CD14-positive monocyte (primary cell): Measurements from ENCODE around the gene RETREG1. TPM values are rescaled to one million over a fixed set of nuclear protein-coding genes. Genes with fewer than 3 reads are reported as not detected.

Experiments
- DNase-seq, 3 donors: peaks; one replicate each; pipeline ENCODE4 v3.0.0-alpha.2; 2011 to 2022
- H2AFZ ChIP-seq: 2 replicates; pipeline ENCODE4 v1.6.0; 2012; ENCODE audit warnings: mild to moderate bottlenecking, low read depth, low read length, inconsistent platforms; ENCODE audit not compliant: insufficient read depth, poor library complexity, severe bottlenecking
- H3K27ac ChIP-seq, 2 donors: 1 replicate in 1 of 2; 2 replicates in 1 of 2; pipeline ENCODE4 v1.5.1; 2012 to 2013; ENCODE audit warnings: low read length in 2 of 2, control low read depth in 1 of 2, inconsistent platforms in 1 of 2, low read depth in 1 of 2, mild to moderate bottlenecking in 1 of 2
- H3K27me3 ChIP-seq, 2 donors: one replicate each; pipeline versions ENCODE4 v1.6.0 to v1.6.1; 2011 to 2013; ENCODE audit warnings: low read length in 2 of 2; ENCODE audit not compliant: control insufficient read depth in 2 of 2, insufficient read depth in 2 of 2
- H3K36me3 ChIP-seq, 2 donors: replicated peaks in 1 of 2; 1 replicate in 1 of 2; 2 replicates in 1 of 2; pipeline versions ENCODE4 v1.5.1 to v1.6.1; 2012 to 2013; ENCODE audit warnings: low read length in 2 of 2, control low read depth in 1 of 2, inconsistent platforms in 1 of 2, mild to moderate bottlenecking in 1 of 2; ENCODE audit not compliant: insufficient read depth in 2 of 2, control insufficient read depth in 1 of 2
- H3K4me1 ChIP-seq, 2 donors: 1 replicate in 1 of 2; 2 replicates in 1 of 2; pipeline versions ENCODE4 v1.5.1 to v1.6.1; 2012 to 2013; ENCODE audit warnings: low read length in 2 of 2, control low read depth in 1 of 2, inconsistent platforms in 1 of 2, mild to moderate bottlenecking in 1 of 2, moderate library complexity in 1 of 2; ENCODE audit not compliant: insufficient read depth in 2 of 2, control insufficient read depth in 1 of 2
- H3K4me2 ChIP-seq: replicated peaks from 2 replicates; pipeline ENCODE3; 2012; ENCODE audit warnings: low read length, moderate library complexity, mild to moderate bottlenecking; ENCODE audit not compliant: poor library complexity, severe bottlenecking; ENCODE audit errors: extremely low read depth
- H3K4me3 ChIP-seq, 3 experiments: fragments of 200-600 bp in 1 of 3; sonication (generic) in 1 of 3; replicated peaks in 1 of 3; 1 replicate in 2 of 3; 2 replicates in 1 of 3; pipeline ENCODE4 v1.5.1; 2011 to 2013; ENCODE audit warnings: low read length in 3 of 3, mild to moderate bottlenecking in 3 of 3, control low read depth in 2 of 3, low read depth in 2 of 3, inconsistent platforms in 1 of 3, moderate library complexity in 1 of 3
- H3K79me2 ChIP-seq: 2 replicates; pipeline ENCODE4 v1.6.0; 2012; ENCODE audit warnings: mild to moderate bottlenecking, control low read depth, inconsistent platforms, low read length, moderate library complexity; ENCODE audit not compliant: insufficient read depth
- H3K9ac ChIP-seq: 2 replicates; pipeline ENCODE4 v1.6.0; 2017; ENCODE audit warnings: low read length, mild to moderate bottlenecking; ENCODE audit not compliant: insufficient read depth, poor library complexity, severe bottlenecking
- H3K9me3 ChIP-seq, 2 donors: replicated peaks in 1 of 2; 1 replicate in 1 of 2; 2 replicates in 1 of 2; pipeline versions ENCODE4 v1.5.1 to v1.6.1; 2012 to 2013; ENCODE audit warnings: low read length in 2 of 2, control low read depth in 1 of 2; ENCODE audit not compliant: control insufficient read depth in 1 of 2, insufficient read depth in 1 of 2
- H4K20me1 ChIP-seq: 2 replicates; pipeline ENCODE4 v1.6.0; 2012; ENCODE audit warnings: mild to moderate bottlenecking, low read length, control low read depth, moderate library complexity; ENCODE audit not compliant: insufficient read depth
- H3K27ac Mint-ChIP-seq, 7 donors: one replicate each; pipeline ENCODE4 v1.8.0; 2020; ENCODE audit warnings: mild to moderate bottlenecking in 7 of 7, mixed read lengths in 7 of 7, moderate library complexity in 6 of 7, inconsistent platforms in 2 of 7
- H3K27me3 Mint-ChIP-seq, 3 donors: one replicate each; pipeline ENCODE4 v1.8.0; 2021 to 2022; ENCODE audit warnings: low read depth in 3 of 3, mild to moderate bottlenecking in 3 of 3, mixed read lengths in 3 of 3, moderate library complexity in 3 of 3, inconsistent platforms in 1 of 3
- H3K36me3 Mint-ChIP-seq, 2 donors: one replicate each; pipeline ENCODE4 v1.8.0; 2020; ENCODE audit warnings: mixed read lengths in 2 of 2, inconsistent platforms in 1 of 2, mild to moderate bottlenecking in 1 of 2
- H3K4me1 Mint-ChIP-seq: one replicate; pipeline ENCODE4 v1.8.0; 2020; ENCODE audit warnings: mild to moderate bottlenecking, mixed read lengths
- H3K4me3 Mint-ChIP-seq, 2 donors: one replicate each; pipeline ENCODE4 v1.8.0; 2020; ENCODE audit warnings: mild to moderate bottlenecking in 2 of 2, mixed read lengths in 2 of 2, moderate library complexity in 1 of 2
- H3K9me3 Mint-ChIP-seq, 7 donors: one replicate each; pipeline ENCODE4 v1.8.0; 2020 to 2022; ENCODE audit warnings: mixed read lengths in 7 of 7, mild to moderate bottlenecking in 6 of 7, moderate library complexity in 6 of 7, inconsistent platforms in 2 of 7
- WGBS: methylation state at CpG from one replicate; pipeline ENCODE4 v1.1.5; 2013; ENCODE audit warnings: missing lambda C conversion rate; ENCODE audit not compliant: insufficient coverage; 5-methylcytosine and 5-hydroxymethylcytosine counted together
- intact Hi-C, 2 donors: fragments of 100-400 bp; cut with micrococcal nuclease; formaldehyde crosslinking; loops; one replicate each; pipeline versions ENCODE4 v1.15.0 to v1.15.1; 2023
- polyA plus RNA-seq, 3 donors: library from polyadenylated mRNA; depleted of rRNA in 1 of 3; unstranded in 2 of 3; stranded (reverse) in 1 of 3; fragments of 300-500 nt in 2 of 3; fragments of >200 nt in 1 of 3; fragmentation: Illumina TruSeq in 2 of 3; gene quantifications; 1 replicate in 2 of 3; 2 replicates in 1 of 3; pipeline ENCODE4 v1.2.3, GENCODE V29; 2012 to 2021
- TF ChIP-seq, protein P1 (sequence below): fragments of 200-600 bp; IDR thresholded peaks from one replicate; pipeline ENCODE4 v1.8.0; 2022; ENCODE audit warnings: antibody characterized with exemption, mild to moderate bottlenecking

RETREG1 gene
- polyA plus RNA-seq, 3 donors, result 3.5 to 6.4 (median 4.7) TPM

DNA sequence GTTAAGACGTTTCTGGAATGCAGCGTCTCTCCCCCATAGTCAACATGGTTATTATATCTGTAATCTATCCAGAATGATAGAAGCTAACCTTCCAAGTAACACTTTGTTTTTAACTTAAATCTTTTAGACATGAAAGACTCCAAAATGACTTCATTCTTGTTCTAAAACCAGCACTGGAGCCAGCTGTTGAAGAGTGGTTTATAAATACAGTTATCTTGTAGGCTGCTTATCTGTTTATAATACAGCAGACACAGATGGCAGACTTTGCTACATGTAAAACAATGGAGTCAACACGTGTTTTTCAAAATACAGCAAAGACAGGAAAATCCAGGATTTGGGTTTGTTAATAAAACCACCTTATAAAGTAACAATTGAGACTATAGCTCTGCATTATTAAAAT, 48.8 kb upstream of the RETREG1 start:
- intact Hi-C loops, result loop anchor here (5.0 to 10.0 kb wide), 2 partner anchors 171 to 178 kb away; no protein-coding TSS in a partner anchor

GRCh38 chr5:16664368-16664767, 47.6 kb upstream of the RETREG1 start:
- no peak overlapping the region for H3K4me3 Mint-ChIP-seq
- Histone ChIP-seq H3K36me3 (no peaks in the 10 kb centered on the region), H2AFZ (no peak overlapping the region), H3K27me3 (no peaks in the 10 kb centered on the region), H4K20me1 (no peaks in the 10 kb centered on the region), H3K4me2 (no peak overlapping the region), H3K27ac (no peak overlapping the region), H3K4me3 (no peak overlapping the region), H3K79me2 (no peaks in the 10 kb centered on the region), H3K9me3 (no peaks in the 10 kb centered on the region), H3K9ac (no peak overlapping the region), H3K4me1 (no peaks in the 10 kb centered on the region)
- H3K27ac Mint-ChIP-seq, result no peak overlapping the region
- H3K4me1 Mint-ChIP-seq, result no peaks in the 10 kb centered on the region
- H3K36me3 Mint-ChIP-seq, result peaks cover 0 to 10% of the 10 kb centered on the region in 2 donors
- 98% methylated on average over 4 of the region's 5 CpGs for WGBS
- intact Hi-C loops, result loop anchor here in 1 of 2 donors (10.0 kb wide), 1 partner anchor 170 kb away; no protein-coding TSS in a partner anchor
- TF ChIP-seq, protein P1, sequence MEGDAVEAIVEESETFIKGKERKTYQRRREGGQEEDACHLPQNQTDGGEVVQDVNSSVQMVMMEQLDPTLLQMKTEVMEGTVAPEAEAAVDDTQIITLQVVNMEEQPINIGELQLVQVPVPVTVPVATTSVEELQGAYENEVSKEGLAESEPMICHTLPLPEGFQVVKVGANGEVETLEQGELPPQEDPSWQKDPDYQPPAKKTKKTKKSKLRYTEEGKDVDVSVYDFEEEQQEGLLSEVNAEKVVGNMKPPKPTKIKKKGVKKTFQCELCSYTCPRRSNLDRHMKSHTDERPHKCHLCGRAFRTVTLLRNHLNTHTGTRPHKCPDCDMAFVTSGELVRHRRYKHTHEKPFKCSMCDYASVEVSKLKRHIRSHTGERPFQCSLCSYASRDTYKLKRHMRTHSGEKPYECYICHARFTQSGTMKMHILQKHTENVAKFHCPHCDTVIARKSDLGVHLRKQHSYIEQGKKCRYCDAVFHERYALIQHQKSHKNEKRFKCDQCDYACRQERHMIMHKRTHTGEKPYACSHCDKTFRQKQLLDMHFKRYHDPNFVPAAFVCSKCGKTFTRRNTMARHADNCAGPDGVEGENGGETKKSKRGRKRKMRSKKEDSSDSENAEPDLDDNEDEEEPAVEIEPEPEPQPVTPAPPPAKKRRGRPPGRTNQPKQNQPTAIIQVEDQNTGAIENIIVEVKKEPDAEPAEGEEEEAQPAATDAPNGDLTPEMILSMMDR, result no peak
- H3K27me3 Mint-ChIP-seq, result peaks cover 1 to 4% (median 2%) of the 10 kb centered on the region in 3 donors
- no peak for DNase-seq
- H3K9me3 Mint-ChIP-seq, result peaks cover 0 to 2% (median 0%) of the 10 kb centered on the region in 7 donors

More for the DNA sequence above, 48.8 kb upstream of the RETREG1 start:
- Histone ChIP-seq H3K27me3 (no peaks in the 10 kb centered on the region), H3K4me1 (no peaks in the 10 kb centered on the region), H3K36me3 (no peaks in the 10 kb centered on the region), H3K79me2 (no peaks in the 10 kb centered on the region), H4K20me1 (no peaks in the 10 kb centered on the region), H3K9ac (no peak overlapping the region), H3K4me3 (no peak overlapping the region), H3K4me2 (no peak overlapping the region), H3K9me3 (no peaks in the 10 kb centered on the region), H3K27ac (no peak overlapping the region), H2AFZ (no peak overlapping the region)
- peaks cover 0 to 15% of the 10 kb centered on the region in 2 donors for H3K36me3 Mint-ChIP-seq
- H3K27ac Mint-ChIP-seq, result no peak overlapping the region
- peaks cover 1 to 3% (median 2%) of the 10 kb centered on the region in 3 donors for H3K27me3 Mint-ChIP-seq
- no peak for DNase-seq
- no peak overlapping the region for H3K4me3 Mint-ChIP-seq
- TF ChIP-seq, protein P1, result no peak
- peaks cover 0 to 2% (median 0%) of the 10 kb centered on the region in 7 donors for H3K9me3 Mint-ChIP-seq
- no peaks in the 10 kb centered on the region for H3K4me1 Mint-ChIP-seq
- 67% methylated on average over 1 of the region's 3 CpGs for WGBS
